NCI-H2081 (cell line): ENCODE measurements around the gene EPS8L3.
A peak's percentile ranks its signal among the peaks of the same experiment; 100 is the strongest.

Experiments used
- DNase-seq, 2 experiments: peaks; one replicate each; lab custom pipeline; 2025; lab: John Stamatoyannopoulos, UW

Gene EPS8L3

GRCh38 chr1:109793486-109794318 is 30.0 kb upstream of the EPS8L3 start:
- DNase-seq = peak; percentile 88 to 96

GRCh38 chr1:109793089-109793485 is 29.4 kb upstream of the EPS8L3 start:
- DNase-seq = no peak

GRCh38 chr1:109792056-109792831 is 28.5 kb upstream of the EPS8L3 start:
- DNase-seq = peak; percentile 40 to 69

GRCh38 chr1:109791495-109792043 is 27.8 kb upstream of the EPS8L3 start:
- no peak for DNase-seq

GRCh38 chr1:109790735-109791494 is 27.2 kb upstream of the EPS8L3 start:
- no peak for DNase-seq

- no peak for DNase-seq
These were observed 26.6 kb upstream of the EPS8L3 start for GRCh38 chr1:109790329-109790728.

- DNase-seq = no peak
These were observed 25.9 kb upstream of the EPS8L3 start for GRCh38 chr1:109789551-109790180.

- no peak for DNase-seq
These were observed 25.2 kb upstream of the EPS8L3 start for GRCh38 chr1:109788695-109789521.

GRCh38 chr1:109787845-109788601 is 24.3 kb upstream of the EPS8L3 start:
- DNase-seq = no peak

GRCh38 chr1:109787211-109787844 is 23.6 kb upstream of the EPS8L3 start:
- no peak for DNase-seq

GRCh38 chr1:109786531-109787021 is 22.9 kb upstream of the EPS8L3 start:
- no peak for DNase-seq

- DNase-seq = no peak
These were observed 22.4 kb upstream of the EPS8L3 start for GRCh38 chr1:109786112-109786480.

- DNase-seq = no peak
These were observed 21.9 kb upstream of the EPS8L3 start for GRCh38 chr1:109785446-109786111.

GRCh38 chr1:109784551-109785252 is 21.0 kb upstream of the EPS8L3 start:
- no peak for DNase-seq

GRCh38 chr1:109783436-109783835 is 19.7 kb upstream of the EPS8L3 start:
- no peak for DNase-seq

- DNase-seq = no peak
These were observed 19.2 kb upstream of the EPS8L3 start for GRCh38 chr1:109782927-109783326.

GRCh38 chr1:109782514-109782913 is 18.8 kb upstream of the EPS8L3 start:
- no peak for DNase-seq

- no peak for DNase-seq
These were observed 18.1 kb upstream of the EPS8L3 start for GRCh38 chr1:109781806-109782205.
